ENCODE measurements around the gene ULBP3. TPM values are rescaled to one million over a fixed set of nuclear protein-coding genes. Genes with fewer than 3 reads are reported as not detected.
"Not testable (repeated sequence)": the region's sequence is repeated elsewhere in the genome, so short reads cannot be mapped to it uniquely, and the experiment has no call there.

Gene ULBP3
- total RNA-seq, 1 donor from 2014 or later: 1.0 TPM

DNA sequence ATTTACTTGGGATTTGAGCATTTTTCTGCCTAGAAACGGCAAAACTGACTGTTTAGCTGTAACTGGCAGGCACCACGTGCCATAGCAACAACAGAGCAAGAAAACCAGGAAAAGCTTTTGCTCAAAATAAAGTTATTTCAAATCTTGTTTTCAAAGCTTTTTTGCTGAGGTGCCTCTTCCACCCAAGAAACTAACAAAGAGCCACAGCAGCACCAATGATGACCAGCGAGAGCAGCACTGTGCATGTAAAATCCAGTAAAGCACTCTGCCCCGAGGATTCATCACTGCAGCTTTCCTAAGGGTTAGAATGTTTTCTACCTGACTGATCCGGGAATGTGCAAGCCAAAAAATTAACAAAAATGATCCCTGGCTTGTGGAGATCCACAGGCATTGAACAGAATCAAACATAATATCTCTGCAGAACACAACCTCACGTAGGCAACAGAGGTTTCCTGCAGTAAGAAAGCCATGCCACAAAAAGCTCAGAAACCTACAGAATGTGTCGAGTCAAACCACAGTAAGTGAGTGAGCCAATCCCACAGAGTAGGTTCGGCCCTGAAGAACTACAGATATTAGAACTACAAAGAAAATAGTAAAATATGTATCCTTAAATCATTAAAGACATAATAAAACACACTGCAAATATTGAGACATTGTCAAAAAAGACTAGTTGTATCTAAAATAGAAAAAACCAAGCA is 7.4 kb upstream of the ULBP3 start:
- intact Hi-C loops (cut with micrococcal nuclease): no loop called here

DNA sequence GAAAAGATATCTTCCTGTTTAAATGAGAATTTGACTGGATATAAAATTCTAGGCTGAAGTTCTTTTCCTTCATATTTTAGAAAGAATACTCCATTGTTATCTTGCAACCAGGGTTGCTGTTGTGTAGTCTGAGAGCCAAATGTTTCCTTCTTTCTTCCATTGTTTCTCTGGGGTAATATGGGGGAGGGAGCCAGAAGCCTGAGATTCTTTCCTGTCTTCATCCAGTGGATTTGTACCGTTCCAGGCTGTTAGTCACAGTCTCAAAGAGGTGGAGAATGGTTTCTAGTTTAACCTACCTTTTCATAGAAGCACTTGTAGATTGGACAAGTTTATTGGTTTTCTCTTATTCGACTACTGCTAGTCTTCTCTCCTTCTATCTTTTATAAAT is 6.1 kb upstream of the ULBP3 start:
- intact Hi-C loops (cut with micrococcal nuclease): no loop called here

DNA sequence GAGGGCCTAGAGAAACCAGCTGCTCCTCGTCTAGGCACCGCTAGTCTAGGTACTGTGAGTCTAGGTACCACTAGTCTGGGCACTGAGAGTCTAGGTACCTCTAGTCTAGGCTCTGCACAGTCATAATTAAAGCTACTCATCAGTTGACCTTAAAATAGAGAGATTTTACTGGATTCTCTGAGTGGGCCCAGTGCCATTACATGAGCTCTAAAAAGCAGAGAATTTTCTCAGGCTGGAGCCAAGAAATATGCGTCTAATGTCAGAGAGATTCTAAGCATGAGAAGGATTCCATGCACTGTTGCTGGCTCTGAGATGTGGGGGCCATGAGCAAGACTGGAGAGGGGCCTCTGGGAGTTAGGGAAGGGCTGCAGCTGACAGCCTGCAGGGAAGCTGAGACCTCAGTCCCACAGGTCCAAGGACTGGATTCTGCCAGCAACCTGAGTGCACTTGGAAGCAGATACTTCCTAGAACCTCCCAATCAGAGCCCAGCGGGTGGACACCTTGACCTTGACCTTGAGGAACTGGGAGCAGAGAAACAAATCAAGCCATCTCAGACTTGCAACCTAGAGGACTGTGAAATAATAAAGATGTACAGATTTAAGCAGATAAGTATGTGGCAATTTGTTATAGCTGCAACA is 5.6 kb upstream of the ULBP3 start:
- intact Hi-C loops (cut with micrococcal nuclease): not testable (repeated sequence)

GRCh38 chr6:150072201-150072600 is 3.3 kb upstream of the ULBP3 start:
- intact Hi-C loops (cut with micrococcal nuclease): no loop called here

DNA sequence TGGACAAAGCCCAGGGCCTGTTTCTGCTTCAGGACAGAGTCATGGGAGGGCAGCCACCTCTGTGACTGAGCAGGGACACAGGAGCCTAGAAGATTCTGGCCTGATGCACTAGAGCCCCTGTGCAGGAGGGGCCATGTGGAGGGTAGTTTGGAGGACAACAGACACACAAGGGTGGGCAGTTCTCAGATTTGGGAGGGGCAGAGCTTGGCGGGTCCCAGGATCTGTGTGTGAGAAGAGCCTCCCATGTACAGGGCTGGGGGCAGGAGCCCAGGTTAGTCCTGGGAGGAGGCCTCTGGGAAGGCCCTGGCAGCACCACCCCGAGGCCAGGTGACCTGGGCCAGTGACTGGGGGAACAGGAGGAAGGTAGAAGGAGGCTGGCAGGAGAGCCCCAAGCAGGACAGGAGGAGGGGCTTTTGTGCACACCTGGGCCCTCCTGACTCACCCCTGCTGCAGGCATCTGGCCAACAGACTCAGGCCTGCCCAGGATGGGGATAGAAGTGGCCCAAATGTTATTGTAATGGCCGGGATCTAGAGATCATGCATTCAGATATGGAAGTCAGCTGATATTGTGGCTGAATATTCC is 1.4 kb upstream of the ULBP3 start:
- intact Hi-C loops (cut with micrococcal nuclease): no loop called here

DNA sequence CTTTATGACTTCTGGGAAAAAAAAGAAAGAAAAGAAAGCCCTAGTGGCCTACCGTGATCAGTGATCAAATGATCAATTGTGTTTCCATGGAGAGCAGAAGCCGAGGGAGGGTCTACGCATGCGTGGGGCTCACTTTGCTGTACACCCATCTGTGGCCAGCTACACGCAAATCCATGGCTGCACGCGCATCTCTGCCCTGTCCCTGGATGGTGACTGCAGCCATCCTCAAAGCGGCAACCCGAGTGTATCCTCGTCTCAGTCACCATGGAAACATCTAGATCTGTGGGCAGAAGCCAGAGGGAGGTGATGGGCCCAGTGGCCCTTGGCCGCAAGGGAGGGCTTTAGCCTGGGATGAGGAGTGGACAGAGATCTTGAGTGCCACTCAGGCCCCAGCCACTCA is 785 bp upstream of the ULBP3 start:
- intact Hi-C loops (cut with micrococcal nuclease): loop anchor here (1.0 to 5.0 kb wide), 4 partner anchors 10 to 266 kb away; no protein-coding TSS in a partner anchor

- intact Hi-C loops (cut with micrococcal nuclease): loop anchor here (2.0 to 5.0 kb wide), 2 partner anchors 61 to 133 kb away; no protein-coding TSS in a partner anchor
These were observed 770 bp downstream of the ULBP3 start for GRCh38 chr6:150068151-150068550.

- intact Hi-C loops (cut with micrococcal nuclease): loop anchor here (5.0 kb wide), 1 partner anchor 58 kb away; no protein-coding TSS in a partner anchor
These were observed 3.8 kb downstream of the ULBP3 start for GRCh38 chr6:150065083-150065482.

DNA sequence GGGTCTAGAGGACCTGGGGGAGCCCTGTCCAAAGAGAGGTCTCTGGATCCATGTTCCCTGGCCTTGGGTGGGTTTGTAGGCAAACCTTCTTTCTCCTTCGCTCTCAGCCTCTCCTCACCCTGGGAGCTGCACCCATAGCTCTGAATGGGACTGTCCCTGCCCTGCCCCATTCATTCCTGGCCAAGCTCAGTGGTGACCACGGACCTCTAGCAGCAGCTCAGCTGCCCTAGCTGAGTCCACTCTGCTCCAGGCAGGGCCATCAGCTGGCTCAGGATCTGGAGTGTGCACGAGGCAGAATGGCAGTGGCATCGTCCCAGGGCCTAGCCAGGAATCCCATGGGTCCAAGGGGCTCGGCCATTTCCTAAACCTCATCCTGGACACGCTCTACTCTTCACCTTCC is 5.3 kb downstream of the ULBP3 start:
- intact Hi-C loops (cut with micrococcal nuclease): no loop called here

DNA sequence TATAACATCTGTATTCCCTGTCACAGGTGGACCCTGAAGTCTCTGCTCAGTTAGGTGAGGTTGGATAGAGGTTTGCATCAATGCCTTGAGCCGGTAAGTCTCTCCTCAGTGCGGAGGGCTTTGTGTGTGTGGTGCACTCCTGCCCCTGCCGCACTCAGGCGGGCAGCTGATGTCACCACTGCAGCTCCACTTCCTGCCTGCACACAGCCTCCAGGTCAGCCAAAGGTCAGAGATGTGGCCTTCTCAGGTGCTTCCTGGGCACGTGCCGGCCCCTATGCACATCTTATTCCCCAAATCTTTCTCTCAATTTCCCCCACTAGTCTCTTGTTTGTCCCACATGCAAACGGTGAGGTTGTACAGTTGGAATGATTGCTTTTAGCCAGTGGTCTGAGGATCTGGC is 8.9 kb downstream of the ULBP3 start:
- intact Hi-C loops (cut with micrococcal nuclease): not testable (repeated sequence)

GRCh38 chr6:150058986-150059385 is 9.9 kb downstream of the ULBP3 start:
- intact Hi-C loops (cut with micrococcal nuclease): no loop called here

DNA sequence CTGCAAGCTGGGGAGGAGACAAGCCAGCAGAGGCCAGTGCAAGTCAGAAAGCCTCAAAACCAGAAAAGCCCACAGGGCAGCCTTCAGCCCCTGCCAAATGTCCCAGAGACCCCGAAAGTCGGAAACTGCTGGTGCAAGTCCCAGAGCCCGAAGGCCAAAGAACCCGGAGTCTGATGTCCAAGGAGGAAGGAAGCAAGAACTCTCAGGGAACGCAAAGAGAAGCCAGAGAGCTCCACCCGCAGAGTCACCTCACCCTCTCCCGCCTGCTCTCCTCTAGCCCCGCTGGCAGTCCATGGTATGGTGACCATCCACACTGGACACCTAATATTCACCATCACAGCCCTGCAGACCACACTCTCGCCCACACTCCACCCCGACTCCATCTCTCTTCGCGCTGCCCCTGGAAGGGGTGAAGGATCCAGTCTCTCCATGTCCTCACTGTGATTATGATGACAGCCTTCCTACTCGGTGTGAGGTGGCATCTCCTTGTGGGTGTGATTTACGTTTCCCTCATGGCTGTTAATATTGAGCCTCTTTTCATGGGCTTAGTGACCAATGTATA is 10.6 kb downstream of the ULBP3 start:
- intact Hi-C loops (cut with micrococcal nuclease): no loop called here

GRCh38 chr6:150057501-150057951 is 11.4 kb downstream of the ULBP3 start:
- intact Hi-C loops (cut with micrococcal nuclease): no loop called here

DNA sequence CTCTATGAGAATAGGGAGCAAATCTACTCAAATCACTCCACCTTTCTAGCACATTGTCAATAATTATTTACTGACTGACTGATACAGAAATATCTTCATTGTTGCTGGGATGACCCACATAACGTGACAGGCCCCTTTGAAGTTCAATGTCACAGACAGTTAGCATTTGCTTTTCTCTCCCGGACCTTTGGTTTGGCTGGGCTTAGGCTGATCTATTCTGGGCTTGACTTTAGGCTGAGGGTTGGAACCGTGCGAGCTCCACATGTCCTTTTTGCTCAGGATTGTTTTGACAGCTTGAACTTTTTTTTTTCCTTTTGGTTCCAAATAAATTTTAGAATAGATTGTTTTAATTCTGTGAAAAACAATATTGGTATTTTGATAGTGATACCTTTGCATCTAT is 12.0 kb downstream of the ULBP3 start:
- intact Hi-C loops (cut with micrococcal nuclease): no loop called here

DNA sequence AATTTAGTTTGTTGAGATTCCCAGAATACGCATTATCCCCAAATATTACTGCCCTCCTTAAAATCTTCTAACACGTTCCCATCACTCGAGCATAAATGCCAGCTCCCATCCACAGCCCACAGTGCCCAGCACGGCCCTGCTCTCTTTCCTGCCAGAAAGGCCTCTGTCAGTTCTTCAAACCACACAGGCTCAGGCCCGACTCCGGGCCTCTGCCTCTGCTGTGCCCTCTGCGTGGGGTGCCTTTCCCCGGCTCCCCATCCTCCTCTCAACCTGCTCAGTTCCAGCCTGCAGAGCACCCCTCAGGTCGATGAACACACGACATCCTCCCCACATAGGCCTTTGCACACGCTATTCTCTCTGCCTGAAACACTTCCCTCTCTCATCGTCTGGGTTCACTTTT is 12.8 kb downstream of the ULBP3 start:
- intact Hi-C loops (cut with micrococcal nuclease): no loop called here

DNA sequence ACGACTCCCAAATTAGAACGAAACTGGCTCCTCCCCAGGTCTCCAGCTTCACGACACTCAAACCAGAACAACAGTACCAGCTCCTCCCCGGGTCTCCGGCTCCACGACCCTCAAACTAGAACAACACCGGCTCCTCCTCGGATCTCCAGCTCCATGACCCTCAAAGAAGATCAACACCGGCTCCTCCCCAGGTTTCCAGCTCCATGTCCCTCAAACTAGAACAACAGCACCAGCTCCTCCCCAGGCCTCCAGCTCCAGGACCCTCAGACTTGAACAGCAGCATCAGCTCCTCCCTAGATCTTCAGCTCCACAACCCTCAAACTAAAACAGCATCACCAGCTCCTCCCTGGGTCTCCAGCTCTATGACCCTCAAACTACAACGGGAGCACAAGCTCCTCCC is 13.8 kb downstream of the ULBP3 start:
- intact Hi-C loops (cut with micrococcal nuclease): no loop called here

- intact Hi-C loops (cut with micrococcal nuclease): no loop called here
These were observed 15.5 kb downstream of the ULBP3 start for GRCh38 chr6:150053450-150053849.

- intact Hi-C loops (cut with micrococcal nuclease): no loop called here
These were observed 18.1 kb downstream of the ULBP3 start for GRCh38 chr6:150050846-150051245.

DNA sequence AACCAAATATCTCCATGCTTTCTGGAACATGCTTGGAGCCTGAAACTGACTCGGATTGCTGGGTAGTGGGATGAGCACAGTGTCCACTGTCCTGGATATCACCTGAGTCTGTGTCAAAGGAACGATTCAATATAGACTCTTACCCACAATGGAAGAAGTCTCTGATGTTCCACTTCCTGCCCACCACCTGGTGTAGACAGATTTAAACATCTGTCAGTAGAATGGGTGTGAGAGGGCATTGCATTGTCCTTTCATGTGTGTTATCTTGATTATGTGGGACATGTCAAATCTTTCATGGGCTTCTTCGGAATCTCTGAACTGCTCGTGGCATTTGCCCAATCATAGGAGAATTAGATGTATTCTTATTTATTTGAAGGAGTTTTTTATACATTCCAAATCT is 20.8 kb downstream of the ULBP3 start:
- intact Hi-C loops (cut with micrococcal nuclease): no loop called here

DNA sequence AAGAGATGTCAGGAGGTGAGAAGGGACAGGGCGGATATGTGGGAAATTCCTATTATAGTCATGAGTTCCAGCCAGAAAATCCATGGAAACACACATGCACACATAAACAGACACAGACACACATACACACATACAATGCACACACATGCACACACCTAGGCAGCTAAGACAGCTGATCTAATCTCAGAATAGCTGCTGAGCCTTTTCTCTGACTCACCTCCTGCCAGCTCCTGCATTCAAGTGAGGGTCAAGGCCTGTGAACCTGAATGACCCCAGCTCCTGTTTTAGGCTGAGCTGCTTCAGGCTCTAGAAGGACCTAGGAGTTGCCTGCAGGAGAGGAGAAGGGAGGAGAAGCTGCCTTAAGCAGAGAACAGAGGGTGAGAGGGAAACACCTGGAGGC is 22.0 kb downstream of the ULBP3 start:
- intact Hi-C loops (cut with micrococcal nuclease): no loop called here

DNA sequence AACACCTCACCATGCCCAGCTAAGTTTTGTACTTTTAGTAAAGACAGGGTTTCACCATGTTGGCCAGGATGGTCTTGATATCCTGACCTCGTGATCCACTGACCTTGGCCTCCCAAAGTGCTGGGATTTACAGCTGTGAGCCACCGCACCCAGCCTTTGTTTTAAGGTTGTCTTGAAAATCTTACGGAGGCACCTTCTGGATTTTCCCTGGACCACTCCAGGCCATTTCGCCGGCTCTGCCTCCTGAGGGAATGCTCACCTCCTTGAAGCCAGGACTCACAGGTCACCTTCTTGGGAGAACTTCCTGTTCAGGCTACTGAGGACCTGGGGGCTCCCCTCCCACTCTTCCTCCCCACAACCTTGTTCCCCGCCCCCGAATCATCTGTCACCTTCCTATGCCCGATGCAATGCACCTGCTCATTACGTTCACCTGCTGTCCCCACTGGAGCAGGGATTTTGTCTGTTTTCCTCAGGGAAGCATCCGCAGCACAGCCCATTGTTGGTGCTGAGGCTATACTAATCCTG is 24.2 kb downstream of the ULBP3 start:
- intact Hi-C loops (cut with micrococcal nuclease): no loop called here

All from T-helper 2 cell treated with Interferon-gamma antibody and Interleukin-4, amounts not matched to agents 100 ng/mL and 5 ng/mL, for 36 hours (primary cell).